HepG2 (cell line): ENCODE data around the gene NUDT15. TPM values are rescaled to one million over a fixed set of nuclear protein-coding genes. Genes with fewer than 3 reads are reported as not detected.

ENCODE experiments used
- ATAC-seq: fragments of 200-7000 bp; cut with Tn5 transposase; 3 replicates; pipeline ENCODE4 v1.9.1; 2020; ENCODE audit warnings: mild to moderate bottlenecking, moderate library complexity
- BruUV-seq: library from RNA; stranded (reverse); fragments of 400-500 nt; replicated peaks from 2 replicates; lab custom pipeline; 2021; lab: Mats Ljungman, UMichigan
- CTCF ChIA-PET: fragments of 300-600 bp; formaldehyde crosslinking; extraction: SDS; loops from one replicate; lab custom pipeline; 2021; ENCODE audit warnings: low total read pairs, inconsistent platforms, low intra/inter-chr PET ratio; lab: Yijun Ruan, JAX
- POLR2A ChIA-PET: fragments of 350-600 bp; sonication (Branson Sonifier 250); formaldehyde crosslinking; loops from one replicate; lab custom pipeline; 2020; ENCODE audit warnings: antibody characterized with exemption, inconsistent platforms; lab: Yijun Ruan, JAX
- DNase-seq: peaks from one replicate; pipeline ENCODE4 v3.0.0-alpha.2; 2015; ENCODE audit warnings: low spot score
- FAIRE-seq: peaks from 3 replicates; lab custom pipeline; 2011; peaks lifted over from hg19 to GRCh38; lab: Jason Lieb, UNC
- H2AFZ ChIP-seq: one replicate; pipeline ENCODE4 v1.6.1; 2011; ENCODE audit warnings: low read length, inconsistent platforms
- H3K27ac ChIP-seq: fragments of 300-600 bp; 3 replicates; pipeline ENCODE4 v1.8.0; 2011; ENCODE audit warnings: mixed run types, mild to moderate bottlenecking, mixed read lengths, low read length, inconsistent platforms; ENCODE audit not compliant: insufficient read depth; ENCODE audit errors: extremely low read length
- H3K27me3 ChIP-seq, 2 experiments: fragments of 200-600 bp in 1 of 2; 2 replicates in 1 of 2; 3 replicates in 1 of 2; pipeline versions ENCODE4 v1.6.0 to v1.8.0; 2011; ENCODE audit warnings: low read length in 2 of 2, mild to moderate bottlenecking in 2 of 2, moderate library complexity in 2 of 2, inconsistent platforms in 1 of 2; ENCODE audit not compliant: insufficient read depth in 2 of 2, control insufficient read depth in 1 of 2
- H3K36me3 ChIP-seq, 2 experiments: fragments of 200-600 bp in 1 of 2; replicated peaks in 1 of 2; 2 replicates in 1 of 2; 3 replicates in 1 of 2; pipeline versions ENCODE4 v1.5.1 to v1.8.0; 2011; ENCODE audit warnings: low read length in 2 of 2, inconsistent platforms in 1 of 2; ENCODE audit not compliant: insufficient read depth in 2 of 2, control insufficient read depth in 1 of 2
- H3K4me1 ChIP-seq: 2 replicates; pipeline ENCODE4 v1.5.1; 2012; ENCODE audit warnings: low read length, inconsistent platforms; ENCODE audit not compliant: insufficient read depth
- H3K4me2 ChIP-seq: 2 replicates; pipeline ENCODE4 v1.6.0; 2011; ENCODE audit warnings: low read depth, low read length, inconsistent platforms
- H3K4me3 ChIP-seq, 3 experiments: fragments of 200-600 bp in 1 of 3; sonication (generic), shearing (Covaris generic) in 1 of 3; replicated peaks in 1 of 3; 2 replicates each; pipeline ENCODE4 v1.5.1; 2011 to 2016; ENCODE audit warnings: low read length in 3 of 3, inconsistent platforms in 2 of 3, low read depth in 2 of 3, mild to moderate bottlenecking in 2 of 3, control low read depth in 1 of 3, mixed read lengths in 1 of 3; ENCODE audit not compliant: insufficient read depth in 1 of 3
- H3K79me2 ChIP-seq: one replicate; pipeline ENCODE4 v1.6.1; 2011; ENCODE audit warnings: low read length, inconsistent platforms; ENCODE audit not compliant: insufficient read depth
- H3K9ac ChIP-seq: 2 replicates; pipeline ENCODE4 v1.6.0; 2011; ENCODE audit warnings: mild to moderate bottlenecking, low read depth, low read length, inconsistent platforms; ENCODE audit not compliant: insufficient read depth
- H3K9me3 ChIP-seq: 2 replicates; pipeline ENCODE4 v1.5.1; 2012; ENCODE audit warnings: mild to moderate bottlenecking, low read length
- H4K20me1 ChIP-seq: 2 replicates; pipeline ENCODE4 v1.6.0; 2011; ENCODE audit warnings: inconsistent platforms, mild to moderate bottlenecking, low read length, moderate library complexity; ENCODE audit not compliant: insufficient read depth
- ELF1 ChIP-seq: sonication (generic); formaldehyde crosslinking; IDR thresholded peaks from 2 replicates; pipeline ENCODE4 v1.4.0; 2020; ENCODE audit warnings: missing genetic modification reagents
- GATAD1 ChIP-seq: IDR thresholded peaks from 2 replicates; pipeline ENCODE4 v1.6.1; 2016; ENCODE audit warnings: missing genetic modification reagents, missing compliant biosample characterization
- GLMP ChIP-seq: sonication (generic); formaldehyde crosslinking; IDR thresholded peaks from 2 replicates; pipeline ENCODE4 v1.9.0; 2021; ENCODE audit warnings: missing genetic modification reagents, mild to moderate bottlenecking, borderline replicate concordance
- HMG20B ChIP-seq: conservative IDR thresholded peaks from 2 replicates; pipeline ENCODE4 v1.6.1; 2016; ENCODE audit warnings: missing genetic modification reagents, missing compliant biosample characterization
- KDM3A ChIP-seq: IDR thresholded peaks from 2 replicates; pipeline ENCODE4 v1.6.1; 2018; ENCODE audit warnings: low read depth, missing compliant biosample characterization
- MATR3 ChIP-seq: sonication (generic); formaldehyde crosslinking; IDR thresholded peaks from 2 replicates; pipeline ENCODE4 v1.4.0; 2020; ENCODE audit warnings: missing genetic modification reagents
- MEIS2 ChIP-seq: sonication (generic); formaldehyde crosslinking; IDR thresholded peaks from 2 replicates; pipeline ENCODE4 v1.9.0; 2021; ENCODE audit warnings: mild to moderate bottlenecking, missing genetic modification reagents
- RFX5 ChIP-seq: IDR thresholded peaks from 2 replicates; pipeline ENCODE4 v1.6.1; 2011; ENCODE audit warnings: low read depth, low read length, improper control_type of control experiment
- TRAFD1 ChIP-seq: sonication (generic); formaldehyde crosslinking; IDR thresholded peaks from 2 replicates; pipeline ENCODE4 v1.5.1; 2020; ENCODE audit warnings: missing genetic modification reagents, mild to moderate bottlenecking, borderline replicate concordance
- ZBTB25 ChIP-seq: IDR thresholded peaks from 2 replicates; pipeline ENCODE4 v1.6.1; 2018; ENCODE audit warnings: missing genetic modification reagents
- ZBTB7A ChIP-seq: sonication (generic); formaldehyde crosslinking; IDR thresholded peaks from 2 replicates; pipeline ENCODE4 v1.8.0; 2022; ENCODE audit warnings: mild to moderate bottlenecking, missing genetic modification reagents
- ZMYM2 ChIP-seq: sonication (generic); formaldehyde crosslinking; IDR thresholded peaks from 2 replicates; pipeline ENCODE4 v1.8.0; 2022; ENCODE audit warnings: mild to moderate bottlenecking, missing genetic modification reagents
- ZNF329 ChIP-seq: sonication (generic); formaldehyde crosslinking; IDR thresholded peaks from 2 replicates; pipeline ENCODE4 v1.9.0; 2021; ENCODE audit warnings: low read depth, mild to moderate bottlenecking, missing genetic modification reagents
- ZNF558 ChIP-seq: sonication (generic); formaldehyde crosslinking; IDR thresholded peaks from 2 replicates; pipeline ENCODE4 v1.9.0; 2022; ENCODE audit warnings: mild to moderate bottlenecking, missing genetic modification reagents, borderline replicate concordance
- ZNF800 ChIP-seq: sonication (generic); formaldehyde crosslinking; IDR thresholded peaks from 2 replicates; pipeline ENCODE4 v1.4.0; 2020; ENCODE audit warnings: missing genetic modification reagents
- ZSCAN25 ChIP-seq: sonication (generic); formaldehyde crosslinking; IDR thresholded peaks from 2 replicates; pipeline ENCODE4 v1.8.0; 2022; ENCODE audit warnings: mild to moderate bottlenecking, missing genetic modification reagents
- WGBS: methylation state at CpG from one replicate; pipeline ENCODE4 v1.1.6; 2017; ENCODE audit warnings: low lambda C conversion rate; 5-methylcytosine and 5-hydroxymethylcytosine counted together
- in situ Hi-C: cut with HindIII; loops from 2 replicates; pipeline ENCODE4 v1.10.0; 2017; ENCODE audit warnings: low pct_unique_long_range_greater_than_20kb; ENCODE audit not compliant: extremely low pct_ligation_motif_present
- intact Hi-C: fragments of 100-400 bp; cut with micrococcal nuclease; formaldehyde crosslinking; loops from one replicate; pipeline ENCODE4 v1.10.0; 2022; ENCODE audit not compliant: unreplicated experiment
- polyA plus RNA-seq, 8 experiments: library from polyadenylated mRNA; depleted of rRNA in 3 of 8; stranded (reverse) in 7 of 8; unstranded in 1 of 8; fragments of >200 nt; fragmentation: Illumina TruSeq in 4 of 8; extraction: Trizol in 4 of 8; gene quantifications; 2 replicates each; pipeline versions ENCODE4 v1.2.1 to v1.2.3, GENCODE V29; 2011 to 2016; ENCODE audit warnings: low read depth in 4 of 8, missing spikeins in 1 of 8, mixed read lengths in 1 of 8; ENCODE audit not compliant: insufficient read depth in 1 of 8
- total RNA-seq, 5 experiments: library from RNA; depleted of rRNA; stranded (reverse); fragments of >200 nt; fragmentation: Illumina TruSeq; extraction: Trizol; gene quantifications; 2 replicates each; pipeline ENCODE4 v1.2.3, GENCODE V29; 2016; ENCODE audit warnings: low read depth in 1 of 5
- TF ChIP-seq, protein P1 (sequence below): sonication (generic); formaldehyde crosslinking; conservative IDR thresholded peaks from 2 replicates; pipeline ENCODE4 v1.4.0; 2020; ENCODE audit warnings: missing genetic modification reagents
- TF ChIP-seq, protein P2 (sequence below): IDR thresholded peaks from 2 replicates; pipeline ENCODE4 v1.6.1; 2016

NUDT15 gene
- total and polyA plus RNA-seq, 2 of the 13 experiments (the other 11 are each of a cell fraction or from before 2014, with no cell fraction given): 21.3 to 47.3 TPM

- no peak for DNase-seq
- Histone ChIP-seq H4K20me1 (no peaks in the 10 kb centered on the region), H3K9me3 (no peaks in the 10 kb centered on the region), H3K79me2 (no peaks in the 10 kb centered on the region), H3K4me2 (no peak overlapping the region), H3K27ac (no peak overlapping the region), H3K4me3 (no peak overlapping the region), H3K4me1 (peaks cover 5% of the 10 kb centered on the region; the same call in 1 of the 2 replicates), H3K36me3 (peaks cover 3 to 18% of the 10 kb centered on the region in 2 experiments; a peak in 4 of 5 replicates), H2AFZ (no peak overlapping the region), H3K27me3 (no peaks in the 10 kb centered on the region), H3K9ac (no peak overlapping the region)
- FAIRE-seq: no peak
- 95% methylated on average over 6 of the region's 6 CpGs for WGBS
- ChIA-PET CTCF (no interaction called here), POLR2A (no interaction called here)
- intact Hi-C loops (no loop called here), in situ Hi-C loops (no loop called here)
- no TSS peak for BruUV-seq
- ATAC-seq: no peak
- TF ChIP-seq TRAFD1 (no peak), ZNF800 (no peak), MATR3 (no peak), ZNF329 (CRISPR knock-in tag) (no peak), GATAD1 (CRISPR knock-in tag) (no peak), ZNF558 (CRISPR knock-in tag) (no peak), ZBTB25 (CRISPR knock-in tag) (no peak), HMG20B (no peak), GLMP (CRISPR knock-in tag) (no peak), KDM3A (no peak), MEIS2 (no peak), ELF1 (CRISPR knock-in tag) (no peak), ZSCAN25 (CRISPR knock-in tag) (no peak), ZBTB7A (CRISPR knock-in tag) (no peak), ZMYM2 (CRISPR knock-in tag) (no peak), RFX5 (no peak)
- TF ChIP-seq, protein P1, sequence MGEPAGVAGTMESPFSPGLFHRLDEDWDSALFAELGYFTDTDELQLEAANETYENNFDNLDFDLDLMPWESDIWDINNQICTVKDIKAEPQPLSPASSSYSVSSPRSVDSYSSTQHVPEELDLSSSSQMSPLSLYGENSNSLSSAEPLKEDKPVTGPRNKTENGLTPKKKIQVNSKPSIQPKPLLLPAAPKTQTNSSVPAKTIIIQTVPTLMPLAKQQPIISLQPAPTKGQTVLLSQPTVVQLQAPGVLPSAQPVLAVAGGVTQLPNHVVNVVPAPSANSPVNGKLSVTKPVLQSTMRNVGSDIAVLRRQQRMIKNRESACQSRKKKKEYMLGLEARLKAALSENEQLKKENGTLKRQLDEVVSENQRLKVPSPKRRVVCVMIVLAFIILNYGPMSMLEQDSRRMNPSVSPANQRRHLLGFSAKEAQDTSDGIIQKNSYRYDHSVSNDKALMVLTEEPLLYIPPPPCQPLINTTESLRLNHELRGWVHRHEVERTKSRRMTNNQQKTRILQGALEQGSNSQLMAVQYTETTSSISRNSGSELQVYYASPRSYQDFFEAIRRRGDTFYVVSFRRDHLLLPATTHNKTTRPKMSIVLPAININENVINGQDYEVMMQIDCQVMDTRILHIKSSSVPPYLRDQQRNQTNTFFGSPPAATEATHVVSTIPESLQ (CRISPR knock-in tag): no peak
- TF ChIP-seq, protein P2, sequence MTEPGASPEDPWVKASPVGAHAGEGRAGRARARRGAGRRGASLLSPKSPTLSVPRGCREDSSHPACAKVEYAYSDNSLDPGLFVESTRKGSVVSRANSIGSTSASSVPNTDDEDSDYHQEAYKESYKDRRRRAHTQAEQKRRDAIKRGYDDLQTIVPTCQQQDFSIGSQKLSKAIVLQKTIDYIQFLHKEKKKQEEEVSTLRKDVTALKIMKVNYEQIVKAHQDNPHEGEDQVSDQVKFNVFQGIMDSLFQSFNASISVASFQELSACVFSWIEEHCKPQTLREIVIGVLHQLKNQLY (CRISPR knock-in tag): no peak
Observed at GRCh38 chr13:48054601-48055000, 17.1 kb downstream of the NUDT15 start.
